Spleen (tissue), 11 donors: Measurements from ENCODE around the gene CRMP1. TPM values are rescaled to one million over a fixed set of nuclear protein-coding genes. Genes with fewer than 3 reads are reported as not detected.

Experiments used
- DNase-seq: peaks from one replicate; pipeline ENCODE4 v3.0.0-alpha.2; 2020
- H3K27ac ChIP-seq, 8 donors: fragments of 200-600 bp; sonication (generic) in 7 of 8; 1 replicate in 4 of 8; 2 replicates in 4 of 8; pipeline versions ENCODE4 v1.5.0 to v1.8.0; 2016 to 2021; ENCODE audit warnings: inconsistent platforms in 4 of 8, mild to moderate bottlenecking in 4 of 8, moderate library complexity in 1 of 8
- H3K27me3 ChIP-seq, 7 donors: fragments of 200-600 bp; sonication (generic) in 6 of 7; replicated peaks in 1 of 7; 1 replicate in 4 of 7; 2 replicates in 3 of 7; pipeline versions ENCODE4 v1.5.0 to v1.8.0; 2016 to 2021; ENCODE audit warnings: inconsistent platforms in 3 of 7, mild to moderate bottlenecking in 1 of 7
- H3K36me3 ChIP-seq, 6 donors: fragments of 200-600 bp; sonication (generic) in 5 of 6; 1 replicate in 4 of 6; 2 replicates in 2 of 6; pipeline versions ENCODE4 v1.5.0 to v1.8.0; 2016 to 2021; ENCODE audit warnings: inconsistent platforms in 2 of 6
- H3K4me1 ChIP-seq, 6 donors: fragments of 200-600 bp; sonication (generic) in 5 of 6; 1 replicate in 3 of 6; 2 replicates in 3 of 6; pipeline versions ENCODE4 v1.5.0 to v1.8.0; 2016 to 2021; ENCODE audit warnings: inconsistent platforms in 3 of 6
- H3K4me3 ChIP-seq, 8 donors: fragments of 200-600 bp; sonication (generic) in 7 of 8; 1 replicate in 4 of 8; 2 replicates in 4 of 8; pipeline versions ENCODE4 v1.5.0 to v1.8.0; 2016 to 2021; ENCODE audit warnings: inconsistent platforms in 4 of 8, mild to moderate bottlenecking in 4 of 8, moderate library complexity in 2 of 8
- H3K9me3 ChIP-seq, 8 donors: fragments of 200-600 bp; sonication (generic) in 7 of 8; 1 replicate in 4 of 8; 2 replicates in 4 of 8; pipeline versions ENCODE4 v1.5.0 to v1.8.0; 2016 to 2021; ENCODE audit warnings: inconsistent platforms in 4 of 8
- CTCF ChIP-seq, 11 experiments: fragments of 200-600 bp in 7 of 11; fragments of 450-650 bp in 4 of 11; sonication (generic) in 4 of 11; IDR thresholded peaks in 8 of 11; conservative IDR thresholded peaks in 3 of 11; 1 replicate in 7 of 11; 2 replicates in 4 of 11; pipeline versions ENCODE4 v1.4.0 to v1.8.0; 2016 to 2021; ENCODE audit warnings: antibody characterized with exemption in 11 of 11, inconsistent platforms in 4 of 11, mild to moderate bottlenecking in 1 of 11
- POLR2A ChIP-seq, 3 donors: fragments of 450-650 bp; IDR thresholded peaks; one replicate each; pipeline ENCODE4 v1.5.1; 2017; ENCODE audit warnings: antibody characterized with exemption in 3 of 3, mild to moderate bottlenecking in 1 of 3
- POLR2AphosphoS5 ChIP-seq, 3 donors: sonication (generic); formaldehyde crosslinking; IDR thresholded peaks; one replicate each; pipeline ENCODE4 v1.5.1; 2017; ENCODE audit warnings: antibody characterized with exemption in 3 of 3
- WGBS, 5 donors: extraction: QIAGEN DNeasy Blood & Tissue Kit in 3 of 5; methylation state at CpG; one replicate each; pipeline versions ENCODE4 v1.1.5 to v1.1.7; 2013 to 2018; 5-methylcytosine and 5-hydroxymethylcytosine counted together
- intact Hi-C: fragments of 100-400 bp; cut with DNase I; formaldehyde crosslinking; loops from one replicate; pipeline ENCODE4 v1.15.0; 2023; ENCODE audit warnings: low total_unique reads
- polyA plus RNA-seq, 3 donors: library from polyadenylated mRNA; stranded (reverse); fragments of 200-250 nt; gene quantifications; one replicate each; pipeline ENCODE4 v1.2.1, GENCODE V29; 2013
- total RNA-seq, 7 donors: library from RNA; depleted of rRNA in 3 of 7; stranded (reverse); fragments of >200 nt in 3 of 7; fragmentation: NEBNext Ultra II Directional in 4 of 7; extraction: Animal tissue kit (Norgen Biotek cat#: 25700) in 4 of 7; gene quantifications; one replicate each; pipeline versions ENCODE4 v1.1.0 to v1.2.1, GENCODE V29; 2016 to 2021
- donor health status: healthy with polysubstance abuse.
- donor health status: DM: no; HTN: no; CAD: no; lungs with moderate emphysema.
- donor health status: DM: no; HTN: no; CAD: no.
- donor health status: Bipolar disorder and iron deficiency.
- donor health status: healthy.
- donor health status: DM: no; HTN: no; CAD: no.
- donor health status: DM: yes; HTN: yes; CAD: no.

Gene CRMP1
- total and polyA plus RNA-seq, 10 donors = 0.03 to 2.3 (median 0.85) TPM; not detected in 1

- Histone ChIP-seq H3K27ac (no peak overlapping the region), H3K4me1 (no peaks in the 10 kb centered on the region), H3K4me3 (no peak overlapping the region), H3K27me3 (peaks cover 0 to 25% (median 0%) of the 10 kb centered on the region in 7 donors), H3K36me3 (no peaks in the 10 kb centered on the region), H3K9me3 (no peaks in the 10 kb centered on the region)
- intact Hi-C loops = no loop called here
- 76 to 90% (median 78%) methylated on average over 9 of the region's 9 CpGs for WGBS, 5 donors
- no peak for DNase-seq
- TF ChIP-seq POLR2AphosphoS5 (IDR thresholded peaks at IDR 0.05) = no peak
Observed at GRCh38 chr4:5852523-5853202, 40.2 kb downstream of the CRMP1 start.

- Histone ChIP-seq H3K27me3 (peaks cover 0 to 25% (median 0%) of the 10 kb centered on the region in 7 donors), H3K36me3 (no peaks in the 10 kb centered on the region), H3K27ac (no peak overlapping the region), H3K4me1 (no peaks in the 10 kb centered on the region), H3K4me3 (no peak overlapping the region), H3K9me3 (no peaks in the 10 kb centered on the region)
- no peak for DNase-seq
- TF ChIP-seq POLR2A (IDR thresholded peaks at IDR 0.05) (no peak), POLR2AphosphoS5 (IDR thresholded peaks at IDR 0.05) (no peak), CTCF (IDR thresholded peaks at IDR 0.05 in 8 of 11, conservative IDR thresholded peaks at IDR 0.05 in 3 of 11) (no peak)
- 54 to 68% (median 67%) methylated on average over 4 of the region's 4 CpGs for WGBS, 5 donors
- intact Hi-C loops = no loop called here
Observed at GRCh38 chr4:5851637-5852301, 41.1 kb downstream of the CRMP1 start.

GRCh38 chr4:5845035-5845905 lies 47.6 kb downstream of the CRMP1 start:
- TF ChIP-seq CTCF (IDR thresholded peaks at IDR 0.05 in 8 of 11, conservative IDR thresholded peaks at IDR 0.05 in 3 of 11) = no peak
- TF ChIP-seq POLR2A (IDR thresholded peaks at IDR 0.05) = no peak
- TF ChIP-seq POLR2AphosphoS5 (IDR thresholded peaks at IDR 0.05) = no peak
- WGBS, 5 donors = 69 to 85% (median 75%) methylated on average over 13 of the region's 13 CpGs
- Histone ChIP-seq H3K4me1 (no peaks in the 10 kb centered on the region), H3K36me3 (no peaks in the 10 kb centered on the region), H3K27ac (no peak overlapping the region), H3K27me3 (peaks cover 0 to 15% (median 0%) of the 10 kb centered on the region in 7 donors), H3K4me3 (no peak overlapping the region), H3K9me3 (no peaks in the 10 kb centered on the region)
- intact Hi-C loops = no loop called here
- no peak for DNase-seq

- intact Hi-C loops = no loop called here
- peaks cover 0 to 7% (median 0%) of the 10 kb centered on the region in 7 donors for H3K27me3 ChIP-seq
- no peak overlapping the region for H3K4me3 ChIP-seq
- H3K4me1 ChIP-seq = no peaks in the 10 kb centered on the region
- H3K9me3 ChIP-seq = no peaks in the 10 kb centered on the region
- no peaks in the 10 kb centered on the region for H3K36me3 ChIP-seq
- 60 to 64% (median 63%) methylated on average over 18 of the region's 18 CpGs for WGBS, 5 donors
- no peak for TF ChIP-seq POLR2AphosphoS5 (IDR thresholded peaks at IDR 0.05)
- no peak for TF ChIP-seq POLR2A (IDR thresholded peaks at IDR 0.05)
- no peak for TF ChIP-seq CTCF (IDR thresholded peaks at IDR 0.05 in 8 of 11, conservative IDR thresholded peaks at IDR 0.05 in 3 of 11)
- no peak for DNase-seq
- no peak overlapping the region for H3K27ac ChIP-seq
Observed at GRCh38 chr4:5843573-5844530, 49.0 kb downstream of the CRMP1 start.
